NCI-H2196 treated with DMSO at 0.1 percent for 48 hours (cell line): Measurements from ENCODE around the gene GDF15.
"Not testable (repeated sequence)": the region's sequence is repeated elsewhere in the genome, so short reads cannot be mapped to it uniquely, and the experiment has no call there.

Experiments used
- DNase-seq: peaks from one replicate; lab custom pipeline; 2025; ENCODE audit not compliant: unreplicated experiment; lab: John Stamatoyannopoulos, UW

The GDF15 gene, protein sequence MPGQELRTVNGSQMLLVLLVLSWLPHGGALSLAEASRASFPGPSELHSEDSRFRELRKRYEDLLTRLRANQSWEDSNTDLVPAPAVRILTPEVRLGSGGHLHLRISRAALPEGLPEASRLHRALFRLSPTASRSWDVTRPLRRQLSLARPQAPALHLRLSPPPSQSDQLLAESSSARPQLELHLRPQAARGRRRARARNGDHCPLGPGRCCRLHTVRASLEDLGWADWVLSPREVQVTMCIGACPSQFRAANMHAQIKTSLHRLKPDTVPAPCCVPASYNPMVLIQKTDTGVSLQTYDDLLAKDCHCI

DNA sequence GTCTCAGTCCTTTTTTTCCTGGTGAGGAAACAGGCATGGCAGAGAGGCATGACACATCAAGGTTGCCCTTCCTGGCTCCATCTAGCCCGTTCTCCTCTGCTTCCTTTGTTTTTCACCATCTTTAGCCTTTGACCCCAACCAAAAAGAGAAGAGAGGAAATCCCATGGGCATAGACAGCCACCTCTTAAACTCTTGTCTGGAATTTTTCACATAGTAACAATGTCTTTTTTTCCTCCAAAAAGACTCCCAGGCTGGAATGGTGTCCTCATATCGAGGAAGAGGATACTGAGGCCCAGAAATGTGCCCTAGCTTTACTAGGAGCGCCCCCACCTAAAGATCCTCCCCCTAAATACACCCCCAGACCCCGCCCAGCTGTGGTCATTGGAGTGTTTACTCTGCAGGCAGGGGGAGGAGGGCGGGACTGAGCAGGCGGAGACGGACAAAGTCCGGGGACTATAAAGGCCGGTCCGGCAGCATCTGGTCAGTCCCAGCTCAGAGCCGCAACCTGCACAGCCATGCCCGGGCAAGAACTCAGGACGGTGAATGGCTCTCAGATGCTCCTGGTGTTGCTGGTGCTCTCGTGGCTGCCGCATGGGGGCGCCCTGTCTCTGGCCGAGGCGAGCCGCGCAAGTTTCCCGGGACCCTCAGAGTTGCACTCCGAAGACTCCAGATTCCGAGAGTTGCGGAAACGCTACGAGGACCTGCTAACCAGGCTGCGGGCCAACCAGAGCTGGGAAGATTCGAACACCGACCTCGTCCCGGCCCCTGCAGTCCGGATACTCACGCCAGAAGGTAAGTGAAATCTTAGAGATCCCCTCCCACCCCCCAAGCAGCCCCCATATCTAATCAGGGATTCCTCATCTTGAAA is at the start of gene GDF15:
Gene GDF15 (plus strand): TSS at position 484 of the 868 bp plus-strand sequence. CDS start 32 bp downstream, at position 516.
- no peak for DNase-seq

DNA sequence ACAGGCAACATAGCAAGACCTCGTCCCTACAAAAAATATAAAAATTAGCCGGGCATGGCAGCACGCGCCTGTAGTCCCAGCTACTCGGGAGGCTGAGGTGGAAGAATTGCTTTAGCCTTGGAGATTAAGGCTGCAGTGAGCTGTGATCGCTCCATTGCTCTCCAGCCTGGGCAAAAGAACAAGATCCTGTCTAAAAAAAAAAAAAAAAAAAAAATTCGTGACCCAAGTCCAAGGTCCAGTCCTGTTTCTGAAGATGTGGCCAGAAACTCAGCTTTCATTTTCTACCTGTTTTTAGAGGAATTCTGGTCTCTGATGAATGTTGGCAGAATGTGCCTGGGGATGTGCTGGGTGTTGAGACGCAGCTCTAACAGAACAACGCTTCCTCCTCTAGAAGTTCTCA is 47.4 kb upstream of the GDF15 start:
- no peak for DNase-seq

DNA sequence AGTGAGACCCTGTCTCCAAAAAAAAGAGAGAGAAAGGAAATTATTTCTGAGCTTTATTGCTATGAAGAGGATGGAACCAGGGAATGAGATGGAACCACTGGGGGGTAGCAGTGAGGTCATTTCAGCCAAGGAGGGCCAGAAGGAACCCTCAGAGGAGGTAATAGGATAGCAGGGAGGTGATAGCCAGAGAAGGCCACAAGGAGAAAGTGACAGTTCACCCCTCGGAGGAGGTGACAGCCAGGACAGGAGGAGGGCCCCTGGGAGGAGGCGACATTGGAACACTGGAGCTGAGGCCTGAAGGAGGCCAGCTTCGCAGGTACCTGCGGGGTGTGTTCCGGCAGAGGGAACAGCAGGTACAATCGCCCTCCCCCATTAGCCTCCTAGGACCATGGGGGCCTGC is 46.2 kb upstream of the GDF15 start:
- DNase-seq, result peak; percentile 24

DNA sequence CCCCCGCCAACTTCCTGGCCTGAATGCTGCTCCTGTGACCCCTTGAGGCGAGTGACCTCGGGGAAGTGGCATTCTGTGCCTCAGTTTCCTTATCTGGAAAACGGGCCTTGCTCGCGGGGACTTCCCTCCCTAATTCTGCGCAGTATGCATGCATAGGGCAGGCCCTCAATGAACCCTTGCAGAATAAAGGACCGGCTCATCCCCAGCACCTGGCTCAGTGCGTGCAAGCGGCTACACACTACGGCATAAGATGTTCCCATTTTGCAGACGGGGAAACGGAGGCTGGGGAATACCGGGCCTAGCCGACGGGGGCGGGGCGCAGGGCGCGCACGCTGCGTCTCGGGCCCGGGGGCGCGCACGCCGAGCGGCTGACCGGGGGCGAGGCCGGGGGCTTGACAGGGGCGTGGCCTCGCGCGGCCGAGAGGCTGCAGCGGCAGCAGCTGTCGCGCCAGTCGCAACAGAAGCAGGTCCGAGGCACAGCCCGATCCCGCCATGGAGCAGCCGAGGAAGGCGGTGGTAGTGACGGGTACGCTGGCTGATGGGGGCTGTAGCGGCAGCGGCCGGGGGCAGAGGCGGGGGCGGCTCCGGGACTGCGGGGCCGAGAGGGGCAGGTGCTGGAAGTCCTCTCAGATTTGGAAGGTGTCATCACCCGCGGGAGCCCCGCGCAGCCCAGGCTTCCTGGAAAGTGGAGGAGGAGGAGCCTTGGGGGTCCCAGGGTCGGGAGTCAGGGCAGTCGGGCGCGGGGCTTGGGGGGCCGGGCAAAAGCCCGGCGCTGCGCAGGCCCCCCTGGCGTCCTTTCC is 45.6 kb upstream of the GDF15 start, which contains the start of gene PGPEP1:
Gene PGPEP1 (plus strand): TSS at position 409 of the 800 bp plus-strand sequence. CDS start 84 bp downstream, at position 493.
- DNase-seq, result peak; percentile 51

DNA sequence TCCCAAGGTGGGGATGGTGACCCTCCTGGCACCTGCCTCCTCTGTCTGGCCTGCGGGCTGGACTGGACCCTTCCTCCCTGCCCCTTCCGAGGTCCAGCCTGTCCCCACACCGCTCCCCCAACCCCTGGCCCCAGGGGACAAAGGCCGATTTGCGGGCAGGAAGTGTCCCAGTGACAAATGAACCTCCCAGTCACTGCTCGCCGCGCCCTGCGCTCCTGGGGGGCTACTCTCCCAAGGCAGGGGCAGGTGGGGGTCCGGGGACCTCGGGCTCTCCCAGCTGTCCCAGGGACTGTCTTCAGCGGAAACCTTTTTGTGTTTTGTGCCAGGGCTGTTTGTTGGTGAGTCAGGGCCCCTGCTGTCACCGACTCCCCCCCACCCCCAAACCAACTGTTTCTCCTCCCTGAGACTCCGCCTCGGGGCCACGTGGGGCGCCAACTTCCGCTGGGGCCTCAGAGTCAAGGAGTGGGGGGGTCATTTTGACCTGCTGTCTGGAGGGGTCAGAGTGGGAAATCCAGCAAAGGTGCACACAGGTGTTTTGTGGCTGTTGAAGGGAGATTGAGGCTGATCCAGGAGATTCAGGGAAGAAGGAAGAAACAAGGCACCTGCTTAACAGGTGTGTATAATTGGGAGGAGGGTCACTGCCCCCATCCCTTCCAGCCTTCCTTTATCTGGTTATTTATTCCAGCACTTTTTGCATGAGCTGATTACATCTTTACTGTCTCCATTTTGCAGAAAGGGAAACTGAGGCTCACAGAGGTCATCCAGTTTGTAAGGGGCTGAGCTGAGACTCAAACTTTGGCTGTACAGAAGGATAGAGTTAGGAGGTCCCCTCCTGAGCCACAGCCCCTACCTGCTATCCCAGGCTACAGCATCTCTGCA is 44.7 kb upstream of the GDF15 start:
- DNase-seq, result no peak

DNA sequence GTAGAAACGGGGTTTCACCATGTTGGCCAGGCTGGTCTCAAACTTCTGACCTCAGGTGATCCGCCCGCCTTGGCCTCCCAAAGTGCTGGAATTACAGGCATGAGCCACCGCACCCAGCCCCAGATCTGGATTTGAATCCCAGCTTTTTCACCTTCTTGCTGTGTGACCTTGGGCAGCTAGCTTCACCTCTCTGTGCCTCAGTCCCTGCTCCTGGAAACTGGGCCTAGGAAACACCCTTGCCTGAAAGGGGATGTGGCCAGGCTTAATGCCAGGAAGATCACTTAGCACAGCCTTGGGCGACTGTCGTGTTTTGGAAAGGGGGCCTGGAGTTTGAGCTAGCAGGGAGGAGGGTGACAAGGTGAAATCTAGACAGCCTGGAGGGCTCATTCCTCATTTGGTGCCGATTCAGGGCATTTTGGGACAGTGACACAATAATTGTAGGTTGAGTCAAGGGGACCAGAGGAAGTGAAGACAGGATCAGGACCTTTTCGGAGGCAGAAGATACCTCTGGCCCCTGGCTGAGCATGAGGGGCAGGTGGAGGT is 43.8 kb upstream of the GDF15 start:
- DNase-seq, result no peak

DNA sequence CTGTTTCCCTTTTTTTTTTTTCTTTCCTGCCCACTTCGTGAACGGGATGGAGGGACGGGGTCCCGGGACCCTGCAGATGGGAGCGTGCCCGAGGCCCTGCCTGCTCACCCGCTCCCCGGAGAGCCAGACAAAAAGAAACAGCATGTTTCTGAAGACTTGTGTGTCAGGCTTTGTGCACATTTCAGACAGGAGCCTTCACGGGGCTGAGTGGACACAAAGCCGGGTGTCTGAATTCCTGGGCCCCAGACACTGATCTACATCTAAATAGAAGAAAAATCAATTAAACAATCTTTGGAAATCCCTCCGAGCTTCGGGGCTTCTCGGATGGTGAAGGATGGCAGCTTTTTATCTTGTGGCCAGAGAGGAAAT is 41.4 kb upstream of the GDF15 start:
- DNase-seq, result no peak

DNA sequence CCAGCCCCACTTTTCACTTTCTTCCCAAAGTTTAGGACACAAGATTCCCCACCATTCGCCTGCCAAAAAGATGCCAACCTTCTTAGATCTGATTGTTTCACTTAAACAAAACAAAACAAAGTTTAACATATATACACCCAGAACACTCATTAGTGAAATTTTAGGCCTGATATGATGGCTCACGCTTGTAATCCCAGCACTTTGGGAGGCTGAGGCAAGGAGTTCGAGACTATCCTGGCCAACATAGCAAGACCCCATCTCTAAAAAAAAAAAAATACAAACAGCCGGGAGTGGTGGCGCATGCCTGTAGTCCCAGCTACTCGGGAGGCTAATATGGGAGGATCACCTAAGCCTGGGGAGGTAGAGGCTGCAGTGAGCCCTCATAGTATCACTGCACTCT is 40.7 kb upstream of the GDF15 start:
- DNase-seq, result no peak

DNA sequence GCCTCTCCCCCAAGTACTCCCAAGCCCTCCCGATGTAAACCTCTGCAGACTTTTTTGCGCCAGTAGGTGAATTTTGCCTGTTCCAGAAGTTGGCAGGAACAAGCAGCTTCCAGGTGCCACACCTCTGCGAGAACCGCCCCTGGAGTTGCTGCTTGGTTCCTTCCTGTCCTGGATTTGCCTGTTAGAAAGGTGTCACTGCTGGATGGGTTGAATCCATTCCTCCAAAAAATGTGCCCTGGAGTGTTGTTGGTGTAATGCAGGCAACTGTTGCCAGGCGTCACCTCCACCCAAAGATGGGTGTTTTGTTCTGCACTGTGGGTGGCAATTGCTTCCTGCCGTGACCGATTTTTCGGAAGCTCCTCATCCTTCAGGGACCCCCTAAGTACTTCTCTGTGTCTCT is 39.9 kb upstream of the GDF15 start:
- no peak for DNase-seq

DNA sequence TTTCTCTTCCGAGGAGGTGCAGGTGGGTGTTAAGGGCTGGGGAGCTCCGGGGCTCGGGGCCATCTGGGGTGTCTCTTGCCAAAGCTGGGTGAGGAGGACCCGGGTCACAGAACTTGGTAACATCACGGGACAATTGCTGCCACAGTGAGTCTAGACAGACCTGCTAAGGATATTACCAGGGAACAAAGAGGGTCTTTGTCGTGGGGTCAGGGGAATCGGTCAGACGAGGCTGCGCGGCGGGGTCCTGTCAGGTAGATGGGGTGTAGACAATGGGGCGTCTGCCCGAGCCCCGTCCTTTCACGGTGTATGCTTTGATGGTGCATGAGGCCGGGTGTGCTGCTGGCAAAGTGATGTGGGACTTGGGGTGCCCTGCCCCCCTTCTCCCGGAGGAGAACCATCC is 37.8 kb upstream of the GDF15 start:
- DNase-seq, result no peak

DNA sequence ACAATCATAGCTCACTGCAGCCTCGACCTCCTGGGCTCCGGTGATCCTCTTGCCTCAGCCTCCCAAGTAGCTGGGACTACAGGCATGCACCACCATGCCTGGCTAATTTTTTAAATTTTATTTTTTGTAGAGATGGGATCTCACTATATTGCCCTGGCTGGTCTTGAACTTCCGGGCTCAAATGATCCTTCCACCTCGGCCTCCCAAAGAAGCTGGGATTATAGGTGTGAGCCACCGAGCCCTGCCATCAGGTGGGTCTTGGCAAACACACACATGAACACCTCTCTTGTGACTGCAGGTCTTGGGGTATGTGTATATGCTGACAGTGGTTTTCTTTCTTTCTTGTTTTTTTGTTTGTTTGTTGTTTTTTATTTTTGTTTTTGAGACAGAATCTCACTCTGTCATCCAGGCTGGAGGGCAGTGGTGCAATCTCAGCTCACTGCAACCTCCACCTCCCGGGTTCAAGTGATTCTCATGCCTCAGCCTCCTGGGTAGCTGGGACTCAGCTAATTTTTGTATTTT is 37.1 kb upstream of the GDF15 start:
- not testable (repeated sequence) for DNase-seq

DNA sequence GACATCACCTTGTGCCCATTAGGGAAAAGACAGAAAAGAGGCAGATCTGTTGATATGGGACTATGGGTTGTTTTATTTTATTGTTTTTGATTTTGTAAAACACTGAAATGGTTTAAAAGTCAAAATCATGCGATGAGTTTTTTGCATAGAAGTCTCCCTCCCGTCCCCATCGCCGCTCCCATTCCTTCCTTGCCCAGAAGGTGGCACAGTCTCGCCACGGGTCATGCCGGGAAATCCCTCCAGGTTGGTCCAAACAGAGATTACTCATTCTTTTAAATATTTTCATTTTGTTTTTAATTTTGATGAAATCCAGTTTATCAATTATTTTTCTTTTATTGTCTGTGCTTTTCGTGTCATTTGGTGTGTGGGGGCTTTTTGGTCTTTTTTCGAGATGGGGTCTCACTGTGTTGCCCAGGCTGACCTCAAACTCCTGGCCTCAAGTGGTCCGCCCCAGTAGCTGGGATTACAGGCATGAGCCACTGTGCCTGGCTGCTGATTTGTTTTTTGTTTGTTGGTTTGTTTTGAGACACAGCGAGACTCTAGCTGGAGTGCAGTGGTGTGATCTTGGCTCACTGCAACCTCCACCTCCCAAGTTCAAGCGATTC is 36.3 kb upstream of the GDF15 start:
- peak; percentile 17 for DNase-seq

DNA sequence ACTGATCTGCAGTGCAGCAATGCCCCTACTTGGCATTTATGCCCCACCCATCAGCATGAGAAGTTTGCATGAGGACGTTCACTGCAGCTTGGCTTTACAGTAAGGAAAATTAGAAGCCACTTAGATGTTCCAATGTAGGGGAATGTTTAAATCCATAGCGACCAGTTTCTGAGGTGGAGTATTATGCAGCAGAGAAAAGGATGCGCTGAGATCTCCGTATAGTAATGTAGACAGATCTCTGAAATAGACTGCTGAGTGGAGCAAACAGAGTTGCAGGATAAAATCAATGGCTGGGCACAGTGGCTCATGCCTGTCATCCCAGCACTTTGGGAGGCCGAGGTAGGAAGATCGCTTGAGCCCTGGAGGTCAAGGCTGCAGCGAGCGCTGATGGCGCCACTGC is 35.5 kb upstream of the GDF15 start:
- DNase-seq, result no peak

DNA sequence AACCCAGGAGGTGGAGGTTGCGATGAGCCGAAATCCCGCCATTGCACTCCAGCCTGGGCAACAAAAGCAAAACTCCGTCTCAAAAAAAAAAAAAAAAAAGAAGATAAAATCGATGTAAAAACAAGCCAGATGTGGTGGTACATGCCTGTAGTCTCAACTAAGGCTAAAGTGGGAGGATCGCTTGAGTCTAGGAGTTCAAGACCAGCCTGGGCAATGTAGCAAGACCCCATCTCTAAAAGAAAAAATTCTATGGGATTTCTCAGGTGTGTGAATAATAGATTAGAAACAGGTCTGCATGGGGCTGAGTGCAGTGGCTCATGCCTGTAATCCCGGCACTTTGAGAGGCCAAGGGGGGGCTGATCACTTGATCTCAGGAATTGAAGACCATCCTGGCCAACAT is 34.4 kb upstream of the GDF15 start:
- DNase-seq, result no peak

DNA sequence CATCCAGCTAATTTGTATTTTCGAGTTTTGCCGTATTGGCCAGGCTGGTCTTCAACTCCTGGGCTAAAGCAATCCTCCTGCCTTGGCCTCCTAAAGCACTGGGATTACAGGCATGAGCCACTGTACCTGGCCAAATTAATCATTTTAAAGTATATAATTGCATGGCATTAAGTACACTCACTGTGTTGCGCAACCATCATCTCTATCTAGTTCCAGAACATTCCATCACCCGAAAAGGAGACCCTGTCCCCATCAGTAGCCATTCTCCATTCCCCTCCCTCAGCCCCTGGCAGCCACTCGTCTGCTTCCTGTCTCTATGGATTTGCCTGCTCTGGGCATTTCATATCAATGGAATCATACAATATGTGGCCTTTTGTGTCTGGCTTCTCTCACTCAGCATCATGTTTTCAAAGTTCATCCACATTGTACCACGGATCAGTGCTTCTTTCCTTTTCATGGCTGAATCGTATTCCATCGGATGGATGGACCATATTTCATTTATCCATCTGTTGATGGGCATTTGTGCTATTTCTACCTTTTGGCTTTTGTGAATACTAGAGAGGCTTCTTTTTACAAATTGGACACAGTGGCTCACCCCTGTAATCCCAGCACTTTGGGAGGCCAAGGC is 32.5 kb upstream of the GDF15 start:
- no peak for DNase-seq

DNA sequence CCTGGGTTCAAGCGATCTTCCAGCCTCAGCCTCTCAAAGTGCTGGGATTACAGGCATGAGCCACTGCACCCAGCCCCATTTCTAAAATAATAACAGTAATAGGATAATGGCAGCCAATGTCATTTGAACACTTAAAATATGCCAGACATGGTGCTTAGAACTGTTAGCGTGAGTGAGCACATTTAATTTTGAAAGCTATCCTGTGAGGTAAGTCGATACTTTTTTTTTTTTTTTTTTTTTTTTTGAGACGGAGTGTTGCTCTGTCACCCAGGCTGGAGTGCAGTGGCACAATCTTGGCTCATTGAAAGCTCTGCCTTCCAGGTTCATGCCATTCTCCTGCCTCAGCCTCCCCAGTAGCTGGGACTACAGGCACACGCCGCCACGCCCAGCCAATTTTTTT is 31.2 kb upstream of the GDF15 start:
- not testable (repeated sequence) for DNase-seq

DNA sequence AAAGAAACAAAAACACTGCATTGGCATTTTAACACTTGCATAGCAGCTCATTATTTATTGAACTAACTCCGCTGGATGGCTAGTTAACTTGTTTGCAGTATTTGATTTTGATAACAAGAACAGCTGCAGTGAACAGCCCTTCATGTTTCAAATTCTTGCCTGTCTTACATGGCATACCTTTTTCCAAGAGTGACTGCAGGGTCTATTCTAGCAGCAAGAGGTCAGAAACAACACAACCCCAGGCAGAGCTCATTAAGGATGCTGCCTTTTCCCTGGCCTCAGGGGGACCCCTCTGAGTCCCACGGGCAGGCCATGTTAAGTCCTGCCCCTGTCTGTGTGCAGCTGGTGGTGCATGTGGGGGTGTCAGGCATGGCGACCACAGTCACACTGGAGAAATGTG is 28.9 kb upstream of the GDF15 start:
- no peak for DNase-seq

DNA sequence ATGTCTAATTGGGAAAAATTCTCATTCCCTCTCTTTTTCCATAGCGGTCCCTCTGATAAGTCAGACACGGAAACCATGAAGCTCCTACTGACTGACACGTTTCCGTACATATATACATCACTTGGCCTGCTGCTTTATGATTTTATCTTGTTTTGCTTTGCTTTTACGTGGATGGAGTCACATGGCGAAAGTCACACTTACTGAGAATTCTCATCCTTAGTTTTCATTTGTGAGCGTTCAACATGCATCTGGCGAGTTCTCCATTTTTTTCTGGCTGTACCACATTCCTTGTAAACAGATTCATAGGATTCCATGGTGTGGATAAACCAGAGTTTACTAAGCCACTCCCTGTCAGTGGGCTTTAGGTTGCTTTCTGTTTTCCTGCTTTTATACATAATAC is 24.3 kb upstream of the GDF15 start:
- DNase-seq, result no peak

DNA sequence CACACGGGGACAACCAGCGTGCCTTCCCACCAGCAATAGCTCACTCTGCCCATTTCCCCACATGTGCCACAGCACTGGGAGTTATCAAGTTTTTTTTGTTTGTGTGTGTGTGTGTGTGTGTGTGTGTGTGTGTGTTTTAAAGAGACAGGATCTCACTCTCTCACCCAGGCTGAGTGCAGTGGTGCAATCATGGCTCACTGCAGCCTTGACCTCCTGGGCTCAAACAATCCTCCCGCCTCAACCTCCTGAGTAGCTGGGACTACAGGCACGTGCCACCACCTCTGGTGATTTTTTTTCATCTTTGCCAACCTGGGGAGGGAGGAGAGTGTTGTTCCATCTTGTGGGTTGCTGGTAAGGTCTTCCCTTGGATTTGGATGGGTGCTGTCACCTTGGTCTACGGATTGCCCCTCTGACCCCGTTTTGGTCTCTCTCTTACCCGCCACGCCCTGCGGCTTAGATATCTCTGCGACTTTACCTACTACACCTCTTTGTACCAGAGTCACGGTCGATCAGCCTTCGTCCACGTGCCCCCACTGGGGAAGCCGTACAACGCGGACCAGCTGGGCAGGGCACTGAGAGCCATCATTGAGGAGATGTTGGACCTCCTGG is 22.9 kb upstream of the GDF15 start:
- DNase-seq, result no peak
